ENCODE measurements around the gene GGTLC1. TPM values are rescaled to one million over a fixed set of nuclear protein-coding genes. Genes with fewer than 3 reads are reported as not detected.
A peak's percentile ranks its signal among the peaks of the same experiment; 100 is the strongest.
"Not testable (repeated sequence)": the region's sequence is repeated elsewhere in the genome, so short reads cannot be mapped to it uniquely, and the experiment has no call there.

GGTLC1 gene
- total RNA-seq (2014; rRNA removed; shearing (Covaris generic)): not detected in 2 replicates

- no peak for DNase-seq (ENCODE audit: low read depth)
Measured at GRCh38 chr20:23988561-23988960, at the start of gene GGTLC1. GGTLC1 (minus strand) TSS chr20:23988779; CDS start chr20:23986611, 2,168 bp downstream.

GRCh38 chr20:24034820-24035219 is 46.2 kb upstream of the GGTLC1 start:
- DNase-seq (ENCODE audit: low read depth): peak; percentile 91

- DNase-seq (ENCODE audit: low read depth): no peak
Measured at GRCh38 chr20:24033565-24033964, 45.0 kb upstream of the GGTLC1 start.

- peak; percentile 19 for DNase-seq (ENCODE audit: low read depth)
Measured at GRCh38 chr20:24033151-24033550, 44.6 kb upstream of the GGTLC1 start.

GRCh38 chr20:24032400-24032898 is 43.9 kb upstream of the GGTLC1 start:
- DNase-seq (ENCODE audit: low read depth): no peak

GRCh38 chr20:24027229-24027628 is 38.6 kb upstream of the GGTLC1 start:
- peak; percentile 51 for DNase-seq (ENCODE audit: low read depth)

- no peak for DNase-seq (ENCODE audit: low read depth)
Measured at GRCh38 chr20:24022621-24023180, 34.1 kb upstream of the GGTLC1 start.

- DNase-seq (ENCODE audit: low read depth): peak; percentile 57
Measured at GRCh38 chr20:24018796-24019195, 30.2 kb upstream of the GGTLC1 start.

GRCh38 chr20:24017458-24017755 is 28.8 kb upstream of the GGTLC1 start:
- peak; percentile 49 for DNase-seq (ENCODE audit: low read depth)

- DNase-seq (ENCODE audit: low read depth): no peak
Measured at GRCh38 chr20:24016607-24017457, 28.3 kb upstream of the GGTLC1 start.

GRCh38 chr20:24013953-24014352 is 25.4 kb upstream of the GGTLC1 start:
- DNase-seq (ENCODE audit: low read depth): no peak

GRCh38 chr20:24011282-24011681 is 22.7 kb upstream of the GGTLC1 start:
- no peak for DNase-seq (ENCODE audit: low read depth)

GRCh38 chr20:24007758-24008157 is 19.2 kb upstream of the GGTLC1 start:
- no peak for DNase-seq (ENCODE audit: low read depth)

GRCh38 chr20:24007073-24007595 is 18.6 kb upstream of the GGTLC1 start:
- DNase-seq (ENCODE audit: low read depth): no peak

GRCh38 chr20:24006626-24007025 is 18.0 kb upstream of the GGTLC1 start:
- no peak for DNase-seq (ENCODE audit: low read depth)

- no peak for DNase-seq (ENCODE audit: low read depth)
Measured at GRCh38 chr20:24004471-24004870, 15.9 kb upstream of the GGTLC1 start.

GRCh38 chr20:24002896-24003295 is 14.3 kb upstream of the GGTLC1 start:
- no peak for DNase-seq (ENCODE audit: low read depth)

GRCh38 chr20:24001712-24002405 is 13.3 kb upstream of the GGTLC1 start:
- DNase-seq (ENCODE audit: low read depth): no peak

GRCh38 chr20:23998844-23999243 is 10.3 kb upstream of the GGTLC1 start:
- DNase-seq (ENCODE audit: low read depth): no peak

GRCh38 chr20:23998392-23998791 is 9.8 kb upstream of the GGTLC1 start:
- DNase-seq (ENCODE audit: low read depth): no peak

- peak; percentile 45 for DNase-seq (ENCODE audit: low read depth)
Measured at GRCh38 chr20:23995905-23996666, 7.5 kb upstream of the GGTLC1 start.

GRCh38 chr20:23995291-23995690 is 6.7 kb upstream of the GGTLC1 start:
- DNase-seq (ENCODE audit: low read depth): not testable (repeated sequence)
